Caco-2 (cell line): Measurements from ENCODE around the gene COX7A2L. TPM values are rescaled to one million over a fixed set of nuclear protein-coding genes. Genes with fewer than 3 reads are reported as not detected.

ENCODE experiments used
- Bru-seq: library from RNA; stranded (reverse); fragments of 400-500 nt; gene quantifications from one replicate; lab custom pipeline; 2021; lab: Mats Ljungman, UMichigan
- BruChase-seq, 2 experiments: library from RNA; stranded (reverse); fragments of 400-500 nt; gene quantifications; one replicate each; lab custom pipeline; 2021; lab: Mats Ljungman, UMichigan
- BruUV-seq: library from RNA; stranded (reverse); fragments of 400-500 nt; replicated peaks from 2 replicates; lab custom pipeline; 2021; lab: Mats Ljungman, UMichigan
- CTCF ChIA-PET: fragments of 300-600 bp; sonication (Branson Sonifier 250); formaldehyde crosslinking; loops from one replicate; lab custom pipeline; 2022; ENCODE audit warnings: antibody characterized with exemption; lab: Charles Lee
- POLR2A ChIA-PET: fragments of 300-600 bp; sonication (Branson Sonifier 250); formaldehyde crosslinking; loops from one replicate; lab custom pipeline; 2022; ENCODE audit warnings: antibody characterized with exemption; lab: Charles Lee
- DNase-seq, 2 experiments: peaks; one replicate each; pipeline versions ENCODE4 v3.0.0 to v3.0.0-alpha.2; 2020 to 2022
- H3K27me3 ChIP-seq: replicated peaks from 2 replicates; pipeline ENCODE4 v1.6.0; 2011; ENCODE audit warnings: low read length; ENCODE audit not compliant: control insufficient read depth, insufficient read depth
- H3K36me3 ChIP-seq: 2 replicates; pipeline ENCODE4 v1.5.1; 2011; ENCODE audit warnings: low read length; ENCODE audit not compliant: control insufficient read depth, insufficient read depth
- H3K4me1 ChIP-seq: fragments of 250-450 bp; sonication (Bioruptor Pico); 2 replicates; pipeline ENCODE4 v1.5.1; 2020; ENCODE audit warnings: mild to moderate bottlenecking
- H3K4me3 ChIP-seq: 2 replicates; pipeline ENCODE4 v1.5.1; 2011; ENCODE audit warnings: low read depth, mild to moderate bottlenecking, control low read depth, low read length
- H3K9me3 ChIP-seq: fragments of 250-450 bp; sonication (Bioruptor Pico); 2 replicates; pipeline ENCODE4 v1.5.1; 2020; ENCODE audit warnings: mild to moderate bottlenecking, moderate library complexity
- H3K27ac Mint-ChIP-seq: one replicate; pipeline ENCODE4 v1.8.0; 2022; ENCODE audit warnings: mixed read lengths; ENCODE audit not compliant: unreplicated experiment
- H3K27me3 Mint-ChIP-seq: one replicate; pipeline ENCODE4 v1.8.0; 2022; ENCODE audit warnings: mixed read lengths; ENCODE audit not compliant: insufficient read depth, unreplicated experiment
- H3K36me3 Mint-ChIP-seq: one replicate; pipeline ENCODE4 v1.8.0; 2022; ENCODE audit warnings: mild to moderate bottlenecking, mixed read lengths; ENCODE audit not compliant: insufficient read depth, unreplicated experiment
- H3K4me1 Mint-ChIP-seq: one replicate; pipeline ENCODE4 v1.8.0; 2022; ENCODE audit warnings: low read depth, mixed read lengths; ENCODE audit not compliant: unreplicated experiment
- H3K4me3 Mint-ChIP-seq: one replicate; pipeline ENCODE4 v1.8.0; 2022; ENCODE audit warnings: mild to moderate bottlenecking, moderate library complexity, mixed read lengths; ENCODE audit not compliant: unreplicated experiment
- H3K9me3 Mint-ChIP-seq: one replicate; pipeline ENCODE4 v1.8.0; 2022; ENCODE audit warnings: mixed read lengths; ENCODE audit not compliant: unreplicated experiment
- intact Hi-C: fragments of 100-400 bp; cut with micrococcal nuclease; formaldehyde crosslinking; loops from one replicate; pipeline ENCODE4 v1.10.0; 2022; ENCODE audit not compliant: unreplicated experiment
- long read RNA-seq: library from polyadenylated mRNA; stranded (forward); transcript quantifications from one replicate; pipeline ENCODE4 v2.0.0, GENCODE V29; 2022
- total RNA-seq: library from RNA; stranded (reverse); gene quantifications from 2 replicates; pipeline ENCODE4 v1.2.3, GENCODE V29; 2022
- TF ChIP-seq, protein P1 (sequence below), 2 experiments: fragments of 200-600 bp in 1 of 2; IDR thresholded peaks; 1 replicate in 1 of 2; 2 replicates in 1 of 2; pipeline versions ENCODE4 v1.5.1 to v1.8.0; 2011 to 2022; ENCODE audit warnings: antibody characterized with exemption in 1 of 2, control low read depth in 1 of 2, inconsistent platforms in 1 of 2, low read depth in 1 of 2, low read length in 1 of 2, mild to moderate bottlenecking in 1 of 2, moderate library complexity in 1 of 2; ENCODE audit not compliant: insufficient read depth in 1 of 2, severe bottlenecking in 1 of 2, unreplicated experiment in 1 of 2

The COX7A2L gene, protein sequence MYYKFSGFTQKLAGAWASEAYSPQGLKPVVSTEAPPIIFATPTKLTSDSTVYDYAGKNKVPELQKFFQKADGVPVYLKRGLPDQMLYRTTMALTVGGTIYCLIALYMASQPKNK
- total RNA-seq, result 117 and 125 TPM in 2 replicates
- percentile 87 among the genes with signal in this experiment for Bru-seq, nascent RNA
- percentile 88 among the genes with signal in this experiment for BruChase-seq, experiment 1, labeled RNA remaining after a 2-hour chase
- BruChase-seq, experiment 2, labeled RNA remaining after a 6-hour chase, result percentile 91 among the genes with signal in this experiment
- long read RNA-seq, transcript COX7A2L-201 (3 exons, 1,112 nt), result major isoform, 330 of 346 reads
- long read RNA-seq, partial matches to known transcripts, result 1 of 346 reads
- long read RNA-seq, other reads (novel, unspliced or antisense), result 15 of 346 reads

DNA sequence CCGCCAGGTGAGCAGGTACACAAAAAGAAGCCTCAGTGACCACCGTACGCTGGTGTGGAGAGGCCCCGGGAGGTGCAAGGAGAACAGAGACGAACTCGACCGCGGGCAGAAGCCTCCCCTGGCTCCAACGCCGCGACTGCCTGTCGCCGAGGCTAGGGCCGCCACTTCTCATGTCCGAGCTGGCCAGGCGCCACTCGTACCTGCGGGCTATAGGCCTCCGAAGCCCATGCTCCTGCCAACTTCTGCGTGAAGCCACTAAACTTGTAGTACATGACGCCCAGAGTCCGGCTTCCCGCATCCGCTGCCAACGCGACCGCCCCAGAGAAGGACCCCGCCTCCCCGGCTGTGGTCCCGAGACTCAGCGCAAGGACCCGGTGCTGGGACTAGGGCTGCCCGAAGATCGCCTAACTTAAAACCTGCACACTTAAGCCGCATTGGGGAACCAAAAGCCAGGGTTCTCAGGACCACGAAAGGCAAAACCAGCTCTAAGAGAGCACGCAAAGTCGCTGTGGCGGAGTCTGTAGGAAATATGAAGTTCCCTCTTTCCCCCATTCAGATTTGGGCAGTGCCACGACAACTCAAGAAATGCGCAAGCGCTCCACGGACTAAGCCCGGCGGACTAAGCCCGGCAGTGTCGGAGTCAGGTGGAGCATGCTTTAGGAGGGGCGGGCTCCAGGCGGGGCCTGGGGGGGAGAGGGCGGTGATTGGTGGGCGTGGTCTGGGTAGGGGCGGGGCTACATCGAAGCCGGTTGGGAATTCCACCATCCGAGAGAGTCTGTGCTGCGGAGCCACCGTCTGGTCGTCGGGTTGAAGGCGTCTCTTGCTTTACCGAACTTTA, at the start of gene COX7A2L:
Gene COX7A2L (minus strand): TSS at position 328 of the 838 bp plus-strand sequence. CDS start 56 bp downstream, at position 272.
- H3K4me1 Mint-ChIP-seq, result peaks cover 15% of the 10 kb centered on the region
- intact Hi-C loops, result loop anchor here (1.0 to 2.0 kb wide), 2 partner anchors 32 to 269 kb away; no protein-coding TSS in a partner anchor
- ChIA-PET CTCF (interaction anchor here (0.5 kb wide), 1 partner anchor 96 kb away, joined by 3 read pairs; no protein-coding TSS in a partner anchor), POLR2A (no interaction called here)
- H3K36me3 ChIP-seq, result no peaks in the 10 kb centered on the region
- peak within 1 kb of the TSS; percentile 97 for H3K27ac Mint-ChIP-seq
- peak; percentile 98 for DNase-seq
- peaks cover 8% of the 10 kb centered on the region; the same call in 1 of the 2 replicates for H3K4me1 ChIP-seq
- TF ChIP-seq, protein P1, sequence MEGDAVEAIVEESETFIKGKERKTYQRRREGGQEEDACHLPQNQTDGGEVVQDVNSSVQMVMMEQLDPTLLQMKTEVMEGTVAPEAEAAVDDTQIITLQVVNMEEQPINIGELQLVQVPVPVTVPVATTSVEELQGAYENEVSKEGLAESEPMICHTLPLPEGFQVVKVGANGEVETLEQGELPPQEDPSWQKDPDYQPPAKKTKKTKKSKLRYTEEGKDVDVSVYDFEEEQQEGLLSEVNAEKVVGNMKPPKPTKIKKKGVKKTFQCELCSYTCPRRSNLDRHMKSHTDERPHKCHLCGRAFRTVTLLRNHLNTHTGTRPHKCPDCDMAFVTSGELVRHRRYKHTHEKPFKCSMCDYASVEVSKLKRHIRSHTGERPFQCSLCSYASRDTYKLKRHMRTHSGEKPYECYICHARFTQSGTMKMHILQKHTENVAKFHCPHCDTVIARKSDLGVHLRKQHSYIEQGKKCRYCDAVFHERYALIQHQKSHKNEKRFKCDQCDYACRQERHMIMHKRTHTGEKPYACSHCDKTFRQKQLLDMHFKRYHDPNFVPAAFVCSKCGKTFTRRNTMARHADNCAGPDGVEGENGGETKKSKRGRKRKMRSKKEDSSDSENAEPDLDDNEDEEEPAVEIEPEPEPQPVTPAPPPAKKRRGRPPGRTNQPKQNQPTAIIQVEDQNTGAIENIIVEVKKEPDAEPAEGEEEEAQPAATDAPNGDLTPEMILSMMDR (IDR thresholded peaks at IDR 0.05; ENCODE audit: insufficient read depth in 1 of 2, low read depth in 1 of 2, low read length in 1 of 2, severe bottlenecking in 1 of 2, unreplicated experiment in 1 of 2), result peak in 1 of 2 experiments; percentile 39
- no TSS peak for BruUV-seq
- no peaks in the 10 kb centered on the region for H3K9me3 Mint-ChIP-seq
- peak within 1 kb of the TSS; percentile 89 for H3K4me3 Mint-ChIP-seq
- peaks cover 19% of the 10 kb centered on the region for H3K36me3 Mint-ChIP-seq
- peak within 1 kb of the TSS; percentile 91 for H3K4me3 ChIP-seq
- no peaks in the 10 kb centered on the region for H3K9me3 ChIP-seq
- H3K27me3 Mint-ChIP-seq, result no peaks in the 10 kb centered on the region
- no peaks in the 10 kb centered on the region for H3K27me3 ChIP-seq

DNA sequence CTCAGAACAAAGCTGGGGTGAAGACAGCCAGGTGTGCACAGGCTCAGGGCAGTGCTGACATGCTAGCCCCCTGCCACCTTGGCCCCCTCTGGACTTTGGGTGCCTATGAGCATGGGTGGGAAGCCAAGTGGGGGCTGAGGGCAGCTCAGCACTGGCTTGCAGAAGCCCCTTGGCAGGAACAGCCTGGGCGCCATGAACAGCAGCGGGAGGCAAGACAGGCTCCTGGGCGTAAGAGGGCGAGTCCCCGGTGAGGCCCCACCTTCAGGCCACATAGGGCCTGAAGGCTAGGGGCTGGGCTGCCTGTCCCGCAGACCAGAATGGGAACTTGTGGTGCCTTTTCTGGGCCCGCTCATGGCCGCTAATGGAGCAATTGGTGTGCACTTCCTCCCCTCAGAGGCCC, 47.0 kb upstream of the COX7A2L start:
- H3K4me1 Mint-ChIP-seq, result peaks cover 9% of the 10 kb centered on the region
- DNase-seq, result no peak
- H3K4me3 Mint-ChIP-seq, result no peak overlapping the region
- TF ChIP-seq, protein P1 (IDR thresholded peaks at IDR 0.05; ENCODE audit: insufficient read depth in 1 of 2, low read depth in 1 of 2, low read length in 1 of 2, severe bottlenecking in 1 of 2, unreplicated experiment in 1 of 2), result no peak
- no peaks in the 10 kb centered on the region for H3K36me3 Mint-ChIP-seq
- H3K36me3 ChIP-seq, result no peaks in the 10 kb centered on the region
- peaks cover 6% of the 10 kb centered on the region for H3K9me3 Mint-ChIP-seq
- H3K27me3 ChIP-seq, result no peaks in the 10 kb centered on the region
- intact Hi-C loops, result no loop called here
- H3K4me1 ChIP-seq, result no peaks in the 10 kb centered on the region
- no peak overlapping the region for H3K4me3 ChIP-seq
- no peaks in the 10 kb centered on the region for H3K27me3 Mint-ChIP-seq
- no peak overlapping the region for H3K27ac Mint-ChIP-seq
- ChIA-PET POLR2A (no interaction called here), CTCF (no interaction called here)
- peaks cover 6% of the 10 kb centered on the region; the same call in 1 of the 2 replicates for H3K9me3 ChIP-seq
- no TSS peak for BruUV-seq

DNA sequence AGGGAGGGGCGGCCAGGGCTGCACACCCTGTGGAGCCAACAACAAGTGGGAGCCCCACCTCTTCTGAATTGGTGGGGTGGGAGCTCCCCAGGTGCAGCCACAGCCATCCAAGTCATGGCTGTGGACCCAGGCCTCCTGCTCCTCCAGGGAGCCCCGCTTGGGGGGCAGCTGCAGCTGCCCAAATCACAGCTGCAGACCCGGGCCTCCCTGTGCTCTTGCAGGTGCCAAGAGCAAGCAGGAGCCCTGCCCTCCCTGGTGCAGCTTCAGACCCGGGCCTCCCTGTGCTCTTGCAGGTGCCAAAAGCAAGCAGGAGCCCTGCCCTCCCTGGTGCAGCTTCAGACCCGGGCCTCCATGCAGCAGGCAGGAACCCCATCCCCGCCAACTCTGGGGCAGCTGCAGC, 46.5 kb upstream of the COX7A2L start:
- no peaks in the 10 kb centered on the region for H3K27me3 Mint-ChIP-seq
- no peak overlapping the region for H3K4me3 Mint-ChIP-seq
- Histone ChIP-seq H3K4me3 (no peak overlapping the region), H3K9me3 (peaks cover 6% of the 10 kb centered on the region; the same call in 1 of the 2 replicates), H3K36me3 (no peaks in the 10 kb centered on the region), H3K4me1 (no peaks in the 10 kb centered on the region), H3K27me3 (no peaks in the 10 kb centered on the region)
- no peaks in the 10 kb centered on the region for H3K36me3 Mint-ChIP-seq
- BruUV-seq, result no TSS peak
- peaks cover 6% of the 10 kb centered on the region for H3K9me3 Mint-ChIP-seq
- no peak overlapping the region for H3K27ac Mint-ChIP-seq
- TF ChIP-seq, protein P1 (IDR thresholded peaks at IDR 0.05; ENCODE audit: insufficient read depth in 1 of 2, low read depth in 1 of 2, low read length in 1 of 2, severe bottlenecking in 1 of 2, unreplicated experiment in 1 of 2), result no peak
- intact Hi-C loops, result no loop called here
- H3K4me1 Mint-ChIP-seq, result peaks cover 9% of the 10 kb centered on the region
- CTCF ChIA-PET, result no interaction called here
- DNase-seq, result no peak
- POLR2A ChIA-PET, result no interaction called here
